ENCODE measurements around the gene CELA1. TPM values are rescaled to one million over a fixed set of nuclear protein-coding genes. Genes with fewer than 3 reads are reported as not detected.

Gene CELA1
- total RNA-seq, 2 donors from 2014 or later: not detected

DNA sequence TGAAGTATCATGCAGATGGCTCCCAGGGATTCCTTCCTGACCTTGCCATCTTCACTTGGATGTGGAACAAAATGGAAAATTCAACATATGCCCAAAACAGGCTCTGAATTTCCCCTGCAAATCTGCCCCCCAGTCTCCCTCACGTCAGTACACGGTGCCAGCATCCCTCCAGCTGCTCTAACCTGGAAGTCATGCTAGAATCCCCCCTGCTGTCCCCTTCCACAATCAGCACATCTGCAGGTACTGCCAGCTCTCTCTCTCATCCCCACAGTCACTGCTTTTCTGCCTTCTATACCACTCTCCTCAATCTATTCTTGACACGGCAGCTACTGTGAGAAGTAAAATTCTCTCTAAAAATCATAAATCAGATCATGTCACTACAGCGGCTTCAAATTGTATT is 23.1 kb upstream of the CELA1 start:
- H3K27ac ChIP-seq: no peak overlapping the region
- H3K27me3 ChIP-seq (replicated peaks; ENCODE audit: insufficient read depth): no peaks in the 10 kb centered on the region
- no peak for ATAC-seq (ENCODE audit: insufficient number of reproducible peaks, low FRiP score, low read depth)
- H3K4me1 ChIP-seq (ENCODE audit: control insufficient read depth in 1 of 2, low read depth in 2 of 2): peaks cover 0 to 15% of the 10 kb centered on the region in 2 donors
- no peak for DNase-seq (ENCODE audit: low spot score)
- H3K36me3 ChIP-seq: no peaks in the 10 kb centered on the region
- TF ChIP-seq, protein P1, sequence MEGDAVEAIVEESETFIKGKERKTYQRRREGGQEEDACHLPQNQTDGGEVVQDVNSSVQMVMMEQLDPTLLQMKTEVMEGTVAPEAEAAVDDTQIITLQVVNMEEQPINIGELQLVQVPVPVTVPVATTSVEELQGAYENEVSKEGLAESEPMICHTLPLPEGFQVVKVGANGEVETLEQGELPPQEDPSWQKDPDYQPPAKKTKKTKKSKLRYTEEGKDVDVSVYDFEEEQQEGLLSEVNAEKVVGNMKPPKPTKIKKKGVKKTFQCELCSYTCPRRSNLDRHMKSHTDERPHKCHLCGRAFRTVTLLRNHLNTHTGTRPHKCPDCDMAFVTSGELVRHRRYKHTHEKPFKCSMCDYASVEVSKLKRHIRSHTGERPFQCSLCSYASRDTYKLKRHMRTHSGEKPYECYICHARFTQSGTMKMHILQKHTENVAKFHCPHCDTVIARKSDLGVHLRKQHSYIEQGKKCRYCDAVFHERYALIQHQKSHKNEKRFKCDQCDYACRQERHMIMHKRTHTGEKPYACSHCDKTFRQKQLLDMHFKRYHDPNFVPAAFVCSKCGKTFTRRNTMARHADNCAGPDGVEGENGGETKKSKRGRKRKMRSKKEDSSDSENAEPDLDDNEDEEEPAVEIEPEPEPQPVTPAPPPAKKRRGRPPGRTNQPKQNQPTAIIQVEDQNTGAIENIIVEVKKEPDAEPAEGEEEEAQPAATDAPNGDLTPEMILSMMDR (IDR thresholded peaks at IDR 0.05): no peak
- H3K4me3 ChIP-seq: no peak overlapping the region
- no peaks in the 10 kb centered on the region for H3K9me3 ChIP-seq

DNA sequence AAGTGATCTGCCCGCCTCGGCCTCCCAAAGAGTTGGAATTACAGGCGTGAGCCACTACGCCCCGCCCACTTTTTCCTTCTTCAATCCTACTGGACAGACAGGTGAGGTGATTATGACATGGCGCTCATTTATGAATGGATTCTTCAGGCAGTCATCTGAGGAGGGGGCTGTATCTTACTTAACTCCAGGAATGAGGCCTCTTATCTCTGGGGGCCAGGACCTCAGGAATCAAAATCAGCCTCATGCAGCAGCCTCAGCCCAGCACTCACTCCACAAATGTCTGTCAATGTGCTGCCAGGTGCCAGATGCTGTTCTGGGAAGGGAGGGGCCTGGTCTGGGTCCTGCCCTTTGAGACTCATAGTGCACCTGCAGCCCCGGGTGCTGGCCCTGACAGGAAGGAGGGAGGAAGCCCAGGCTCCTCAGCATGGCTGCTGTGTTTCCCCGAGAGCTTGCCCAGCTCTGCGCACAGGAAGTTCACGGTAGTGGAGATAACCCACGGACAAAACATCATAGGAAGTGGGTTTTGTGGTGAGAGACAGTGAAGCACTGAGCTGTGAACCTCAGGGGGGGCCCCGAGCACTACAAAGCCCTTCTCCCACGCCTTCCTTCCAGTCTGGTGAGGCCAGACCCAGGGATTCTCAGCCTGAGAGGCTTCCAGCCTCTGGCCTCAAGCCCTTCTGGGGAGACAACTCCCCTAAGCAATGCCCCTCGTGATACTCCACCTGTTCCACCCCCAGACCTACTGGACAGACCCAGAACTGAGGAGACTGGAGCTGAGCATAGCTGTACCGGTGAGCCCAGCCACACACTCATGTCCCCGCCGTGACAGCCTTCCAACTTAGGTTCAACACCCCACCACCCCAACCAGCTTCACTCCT is 22.4 kb upstream of the CELA1 start:
- Histone ChIP-seq H3K4me1 (ENCODE audit: control insufficient read depth in 1 of 2, low read depth in 2 of 2) (peaks cover 0 to 12% of the 10 kb centered on the region in 2 donors), H3K27ac (no peak overlapping the region), H3K4me3 (no peak overlapping the region), H3K27me3 (replicated peaks; ENCODE audit: insufficient read depth) (no peaks in the 10 kb centered on the region), H3K9me3 (no peaks in the 10 kb centered on the region), H3K36me3 (no peaks in the 10 kb centered on the region)
- TF ChIP-seq, protein P1 (IDR thresholded peaks at IDR 0.05): no peak
- ATAC-seq (ENCODE audit: insufficient number of reproducible peaks, low FRiP score, low read depth) (no peak), DNase-seq (ENCODE audit: low spot score) (no peak)

DNA sequence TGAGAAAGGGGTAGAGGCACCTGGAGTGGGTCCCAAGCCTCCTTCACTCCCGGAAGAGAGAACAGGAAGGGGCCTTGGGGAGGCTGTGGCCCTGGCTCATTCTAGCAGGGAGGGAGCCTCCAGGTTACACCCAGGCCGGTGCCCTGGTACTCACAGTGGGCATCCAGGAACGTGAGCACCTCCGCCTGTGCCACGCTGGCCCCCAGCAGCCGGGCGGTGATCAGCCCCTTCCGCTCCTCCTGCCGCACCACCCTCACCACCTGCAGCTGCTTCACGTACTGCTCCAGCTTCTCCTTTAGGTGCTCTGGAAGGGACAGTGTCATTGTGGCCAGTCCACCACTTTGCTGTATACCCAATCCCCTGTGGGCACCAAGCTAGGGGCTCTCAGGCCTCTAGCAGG is 18.8 kb upstream of the CELA1 start:
- H3K27ac ChIP-seq: no peak overlapping the region
- DNase-seq (ENCODE audit: low spot score) (no peak), ATAC-seq (ENCODE audit: insufficient number of reproducible peaks, low FRiP score, low read depth) (no peak)
- no peaks in the 10 kb centered on the region for H3K4me1 ChIP-seq (ENCODE audit: control insufficient read depth in 1 of 2, low read depth in 2 of 2)
- H3K36me3 ChIP-seq: no peaks in the 10 kb centered on the region
- H3K9me3 ChIP-seq: no peaks in the 10 kb centered on the region
- TF ChIP-seq, protein P1 (IDR thresholded peaks at IDR 0.05): no peak
- H3K4me3 ChIP-seq: no peak overlapping the region
- no peaks in the 10 kb centered on the region for H3K27me3 ChIP-seq (replicated peaks; ENCODE audit: insufficient read depth)

DNA sequence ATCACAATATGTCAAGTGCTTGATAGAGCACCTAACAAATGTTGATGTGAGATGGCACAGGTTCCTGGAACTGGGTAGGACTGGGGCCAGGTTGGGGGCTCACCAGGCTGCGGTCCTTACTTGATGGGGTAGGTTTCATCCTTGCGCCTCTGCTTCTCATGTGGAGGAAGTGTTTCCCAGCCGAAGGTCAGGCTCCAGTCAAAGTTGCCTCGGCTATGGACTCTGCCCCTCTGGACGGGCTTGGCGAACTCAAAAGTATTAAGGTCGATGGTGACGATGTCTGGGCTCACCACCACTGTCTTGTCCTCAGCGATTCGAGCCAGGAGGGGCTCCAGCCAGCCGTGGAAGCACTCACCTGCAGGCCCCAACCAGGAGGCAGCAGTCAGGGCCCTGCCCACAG is 17.5 kb upstream of the CELA1 start:
- Histone ChIP-seq H3K27me3 (replicated peaks; ENCODE audit: insufficient read depth) (no peaks in the 10 kb centered on the region), H3K9me3 (no peaks in the 10 kb centered on the region), H3K27ac (no peak overlapping the region), H3K4me3 (no peak overlapping the region), H3K36me3 (no peaks in the 10 kb centered on the region), H3K4me1 (ENCODE audit: control insufficient read depth in 1 of 2, low read depth in 2 of 2) (no peaks in the 10 kb centered on the region)
- TF ChIP-seq, protein P1 (IDR thresholded peaks at IDR 0.05): no peak
- DNase-seq (ENCODE audit: low spot score): no peak
- ATAC-seq (ENCODE audit: insufficient number of reproducible peaks, low FRiP score, low read depth): no peak

DNA sequence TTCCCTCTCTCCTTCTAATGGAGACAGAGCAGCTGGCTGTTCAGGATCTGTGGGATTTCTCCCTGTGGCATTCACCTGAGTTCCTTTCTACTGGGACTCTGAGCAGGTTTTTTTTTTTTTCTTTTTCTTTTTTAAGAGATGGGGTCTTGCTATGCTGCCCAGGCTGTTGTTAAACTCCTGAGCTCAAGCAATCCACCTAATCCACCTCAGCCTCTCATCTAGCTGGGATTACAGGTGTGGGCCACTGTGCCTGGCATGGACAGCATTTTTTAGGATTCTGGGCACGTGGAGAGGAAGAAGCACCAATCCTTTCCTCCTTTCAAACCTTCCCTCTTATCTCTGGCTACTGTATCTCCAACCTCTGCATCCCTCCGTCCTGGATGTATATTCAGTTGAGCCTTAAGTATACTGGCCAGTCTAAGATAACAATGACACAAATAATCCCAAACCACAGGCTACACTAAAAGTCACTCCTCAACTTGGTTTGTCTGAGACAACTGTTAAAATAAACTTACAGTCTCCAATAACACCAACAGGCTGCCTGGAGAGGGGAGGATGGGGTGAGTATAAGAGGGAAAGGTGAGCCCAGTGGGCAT is 16.4 kb upstream of the CELA1 start:
- TF ChIP-seq, protein P1 (IDR thresholded peaks at IDR 0.05): no peak
- ATAC-seq (ENCODE audit: insufficient number of reproducible peaks, low FRiP score, low read depth) (no peak), DNase-seq (ENCODE audit: low spot score) (no peak)
- no peaks in the 10 kb centered on the region for H3K9me3 ChIP-seq
- H3K4me1 ChIP-seq (ENCODE audit: control insufficient read depth in 1 of 2, low read depth in 2 of 2): no peaks in the 10 kb centered on the region
- no peak overlapping the region for H3K27ac ChIP-seq
- H3K36me3 ChIP-seq: no peaks in the 10 kb centered on the region
- H3K27me3 ChIP-seq (replicated peaks; ENCODE audit: insufficient read depth): no peaks in the 10 kb centered on the region
- no peak overlapping the region for H3K4me3 ChIP-seq

Data from thoracic aorta (tissue), 2 donors.